ENCODE data around the gene FRMD4A.

GRCh38 chr10:14332903-14333302 lies 2.2 kb upstream of the FRMD4A start:
- TF ChIP-seq CTCF (IDR thresholded peaks at IDR 0.05) (no peak), POLR2A (IDR thresholded peaks at IDR 0.05) (no peak), EP300 (IDR thresholded peaks at IDR 0.05) (no peak)
